ENCODE data around the gene DTL. TPM values are rescaled to one million over a fixed set of nuclear protein-coding genes. Genes with fewer than 3 reads are reported as not detected.

Gene DTL
- total RNA-seq, 2 experiments from 2014 or later = 49.7 to 54.7 TPM

DNA sequence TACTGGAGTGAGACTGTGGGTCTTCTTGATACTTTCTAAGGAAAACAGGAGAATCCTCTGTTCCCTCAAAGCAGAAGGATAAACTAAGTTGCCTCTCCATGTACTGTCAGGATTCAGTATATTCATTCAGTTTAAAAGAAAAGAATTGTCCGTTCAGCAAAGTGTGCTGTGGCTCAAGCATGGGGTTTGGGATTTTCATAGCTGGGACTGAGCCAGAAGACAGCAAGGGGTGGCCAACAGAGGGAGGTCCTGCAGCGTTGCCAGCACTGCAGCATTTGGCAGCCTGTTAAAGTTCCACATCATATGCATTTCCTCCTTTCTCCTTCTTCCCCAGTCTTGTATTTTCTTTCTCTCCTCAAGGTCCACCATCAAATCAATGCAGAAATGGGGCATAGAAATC lies 75.1 kb downstream of the DTL start:
- peaks cover 7% of the 10 kb centered on the region for H3K36me3 Mint-ChIP-seq
- DNase-seq = no peak
- H3K4me3 Mint-ChIP-seq = no peak overlapping the region
- no peak for ATAC-seq (ENCODE audit: low read depth)
- H3K9me3 Mint-ChIP-seq = no peaks in the 10 kb centered on the region
- H3K27ac Mint-ChIP-seq = no peak overlapping the region
- H3K27me3 Mint-ChIP-seq = no peaks in the 10 kb centered on the region
- H3K4me1 Mint-ChIP-seq = peaks cover 8% of the 10 kb centered on the region
- POLR2A ChIA-PET = no interaction called here

DNA sequence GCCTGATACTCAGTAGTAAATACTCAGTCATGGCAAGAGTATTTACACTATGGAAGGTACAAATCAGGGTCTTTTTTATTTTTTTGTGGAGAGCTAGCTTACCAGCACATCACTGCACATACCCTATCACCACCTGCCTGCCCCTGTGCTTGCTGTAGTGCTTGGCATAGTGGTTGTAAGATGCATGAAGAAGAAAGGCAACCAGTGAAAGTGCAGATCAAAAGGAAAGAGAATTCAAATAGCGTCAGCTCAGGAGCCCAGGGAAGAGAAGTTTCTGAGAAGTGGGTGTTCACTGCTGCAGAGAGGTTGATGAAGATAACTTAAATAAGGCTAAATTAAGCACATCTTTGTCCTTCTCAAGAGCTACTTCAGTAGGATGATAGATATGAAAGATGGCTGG lies 76.0 kb downstream of the DTL start:
- H3K9me3 Mint-ChIP-seq = no peaks in the 10 kb centered on the region
- no peak overlapping the region for H3K27ac Mint-ChIP-seq
- peaks cover 4% of the 10 kb centered on the region for H3K36me3 Mint-ChIP-seq
- H3K4me3 Mint-ChIP-seq = no peak overlapping the region
- ATAC-seq (ENCODE audit: low read depth) (no peak), DNase-seq (no peak)
- POLR2A ChIA-PET = no interaction called here
- no peaks in the 10 kb centered on the region for H3K27me3 Mint-ChIP-seq
- H3K4me1 Mint-ChIP-seq = peaks cover 8% of the 10 kb centered on the region

DNA sequence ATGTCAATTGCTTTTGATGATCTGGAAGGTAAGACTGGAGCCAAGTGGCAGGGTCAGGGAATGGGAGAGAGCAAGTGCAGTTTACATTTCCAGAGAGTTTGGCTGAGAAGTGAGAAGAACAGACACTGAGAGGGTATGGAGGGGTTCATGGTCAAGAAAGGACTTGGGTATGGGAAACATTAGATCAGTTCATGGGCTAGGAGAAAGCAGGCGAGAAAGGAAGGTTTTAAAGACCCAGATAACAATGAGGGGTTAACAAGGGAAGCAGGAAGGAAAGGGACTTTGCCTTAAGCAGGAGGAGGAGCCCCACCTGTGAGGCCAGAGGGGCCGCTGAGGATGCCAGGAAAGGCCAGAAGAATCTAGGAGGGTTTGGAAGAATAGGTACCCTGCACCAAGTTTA lies 78.2 kb downstream of the DTL start:
- H3K4me3 Mint-ChIP-seq = no peak overlapping the region
- H3K27me3 Mint-ChIP-seq = no peaks in the 10 kb centered on the region
- peaks cover 1% of the 10 kb centered on the region for H3K4me1 Mint-ChIP-seq
- H3K27ac Mint-ChIP-seq = no peak overlapping the region
- no peaks in the 10 kb centered on the region for H3K9me3 Mint-ChIP-seq
- ATAC-seq (ENCODE audit: low read depth) = no peak
- POLR2A ChIA-PET = no interaction called here
- peaks cover 5% of the 10 kb centered on the region for H3K36me3 Mint-ChIP-seq
- no peak for DNase-seq

DNA sequence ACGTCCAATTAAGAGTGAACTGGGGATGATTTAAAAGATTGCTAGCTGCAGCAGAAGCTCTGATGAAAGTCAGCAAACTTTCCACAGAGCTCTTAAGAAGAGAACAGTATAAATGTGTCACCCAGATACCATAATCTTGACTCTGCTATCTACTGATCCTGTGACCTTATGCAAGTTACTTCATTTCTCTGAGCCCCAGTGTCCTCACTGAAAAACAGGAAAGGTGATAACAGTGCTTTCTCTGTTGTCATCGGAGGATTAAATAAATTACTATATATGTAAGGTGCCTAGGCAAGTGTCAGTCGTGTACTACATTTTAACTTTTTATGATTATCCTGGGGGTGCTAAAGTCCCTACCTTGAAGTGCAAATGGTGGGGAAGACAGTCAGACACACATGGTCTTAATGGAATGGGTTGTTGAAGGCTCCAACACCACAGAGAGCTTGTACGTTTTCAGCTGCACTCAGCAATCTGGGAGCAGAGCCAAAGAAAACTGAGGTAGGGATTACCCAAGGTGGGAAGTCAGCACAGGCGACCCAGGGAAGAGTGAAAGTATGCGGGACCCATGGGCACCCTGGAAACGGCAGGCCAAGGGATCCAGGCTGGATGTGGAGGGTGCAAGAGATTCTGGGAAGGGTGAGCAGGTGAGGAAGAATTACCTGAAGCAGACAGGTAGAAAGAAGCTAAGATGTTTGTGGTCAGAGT lies 82.8 kb downstream of the DTL start:
- Mint-ChIP-seq H3K9me3 (no peaks in the 10 kb centered on the region), H3K27me3 (no peaks in the 10 kb centered on the region), H3K36me3 (peaks cover 7% of the 10 kb centered on the region), H3K4me3 (no peak overlapping the region), H3K27ac (peak overlapping the region; percentile 40), H3K4me1 (peaks cover 10% of the 10 kb centered on the region)
- POLR2A ChIA-PET = interaction anchor here (1.0 kb wide), 1 partner anchor 125 kb away, joined by 3 read pairs; no protein-coding TSS in a partner anchor
- no peak for DNase-seq
- no peak for ATAC-seq (ENCODE audit: low read depth)

DNA sequence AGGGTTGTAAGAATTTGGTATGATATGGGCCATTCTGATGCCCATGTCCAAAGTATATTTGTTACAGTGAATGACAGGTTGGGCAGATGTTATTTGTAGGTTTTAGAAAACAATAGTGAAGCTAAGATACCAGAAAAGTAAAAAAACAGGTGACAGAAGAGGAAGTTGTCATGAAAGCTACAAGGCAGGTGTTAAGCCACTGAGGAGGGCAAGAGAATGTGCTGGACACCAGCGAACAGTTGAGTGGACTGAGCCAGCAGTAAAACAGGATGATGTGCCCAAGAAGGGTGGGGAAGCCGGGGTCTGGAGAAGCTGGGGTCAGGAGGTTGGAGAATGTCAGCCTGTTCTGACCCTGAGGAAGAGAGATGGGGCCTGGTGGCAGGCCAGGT lies 83.3 kb downstream of the DTL start:
- H3K4me1 Mint-ChIP-seq = peaks cover 10% of the 10 kb centered on the region
- H3K27me3 Mint-ChIP-seq = no peaks in the 10 kb centered on the region
- H3K9me3 Mint-ChIP-seq = no peaks in the 10 kb centered on the region
- H3K27ac Mint-ChIP-seq = peak overlapping the region; percentile 40
- ATAC-seq (ENCODE audit: low read depth) = no peak
- POLR2A ChIA-PET = interaction anchor here (1.0 kb wide), 1 partner anchor 125 kb away, joined by 3 read pairs; no protein-coding TSS in a partner anchor
- no peak overlapping the region for H3K4me3 Mint-ChIP-seq
- peaks cover 7% of the 10 kb centered on the region for H3K36me3 Mint-ChIP-seq
- DNase-seq = no peak

DNA sequence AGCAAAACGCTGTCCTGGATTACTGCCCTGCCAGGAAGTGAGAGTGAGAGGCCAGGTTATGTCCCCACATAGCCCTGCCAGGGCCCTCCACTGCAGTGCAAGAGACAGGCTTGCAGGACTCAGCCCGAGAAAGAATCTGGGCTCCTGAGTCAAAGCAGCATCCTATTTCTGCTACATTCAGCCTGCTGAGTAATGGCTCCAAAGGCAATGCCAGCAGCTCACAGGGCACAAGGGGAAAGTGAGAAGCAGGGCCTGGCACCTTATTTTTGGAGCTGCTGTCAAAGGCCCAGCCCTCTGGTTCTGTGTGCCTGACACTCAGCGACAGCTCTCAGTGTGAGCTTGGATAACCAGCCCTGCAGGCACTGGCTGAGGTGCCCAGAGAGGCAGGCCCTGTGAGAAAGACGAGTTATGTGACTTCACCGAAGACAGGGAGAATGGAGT lies 83.9 kb downstream of the DTL start:
- POLR2A ChIA-PET = interaction anchor here (1.0 kb wide), 1 partner anchor 124 kb away, joined by 3 read pairs; no protein-coding TSS in a partner anchor
- H3K9me3 Mint-ChIP-seq = no peaks in the 10 kb centered on the region
- ATAC-seq (ENCODE audit: low read depth) = no peak

DNA sequence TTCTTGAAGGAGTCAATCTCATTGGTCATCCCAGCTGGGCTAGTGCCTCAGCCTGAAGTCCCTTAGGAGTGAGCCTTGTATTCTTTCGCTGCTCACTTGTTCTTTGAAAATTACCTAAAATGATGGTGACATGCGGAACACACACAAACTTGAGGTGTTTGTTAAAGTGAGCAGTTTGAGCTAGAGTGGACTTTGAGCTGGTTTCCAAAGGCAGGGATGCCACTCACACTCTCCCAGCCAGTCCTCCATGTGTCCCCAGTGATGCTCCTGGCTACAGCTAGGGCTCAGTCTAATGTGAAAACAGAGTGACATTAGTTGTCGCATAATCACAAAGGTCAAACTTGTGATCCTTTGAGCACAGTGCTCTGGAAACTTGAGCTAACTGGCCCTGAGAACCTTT lies 84.3 kb downstream of the DTL start:
- H3K9me3 Mint-ChIP-seq = no peaks in the 10 kb centered on the region
- peaks cover 14% of the 10 kb centered on the region for H3K4me1 Mint-ChIP-seq
- no peak overlapping the region for H3K4me3 Mint-ChIP-seq
- no peaks in the 10 kb centered on the region for H3K27me3 Mint-ChIP-seq
- POLR2A ChIA-PET = no interaction called here
- no peak for DNase-seq
- H3K27ac Mint-ChIP-seq = no peak overlapping the region
- no peak for ATAC-seq (ENCODE audit: low read depth)
- H3K36me3 Mint-ChIP-seq = peaks cover 7% of the 10 kb centered on the region

More for the DNA sequence above, 83.9 kb downstream of the DTL start:
- peaks cover 10% of the 10 kb centered on the region for H3K36me3 Mint-ChIP-seq
- H3K4me1 Mint-ChIP-seq = peaks cover 10% of the 10 kb centered on the region
- no peaks in the 10 kb centered on the region for H3K27me3 Mint-ChIP-seq
- H3K27ac Mint-ChIP-seq = no peak overlapping the region
- DNase-seq = no peak
- no peak overlapping the region for H3K4me3 Mint-ChIP-seq

DNA sequence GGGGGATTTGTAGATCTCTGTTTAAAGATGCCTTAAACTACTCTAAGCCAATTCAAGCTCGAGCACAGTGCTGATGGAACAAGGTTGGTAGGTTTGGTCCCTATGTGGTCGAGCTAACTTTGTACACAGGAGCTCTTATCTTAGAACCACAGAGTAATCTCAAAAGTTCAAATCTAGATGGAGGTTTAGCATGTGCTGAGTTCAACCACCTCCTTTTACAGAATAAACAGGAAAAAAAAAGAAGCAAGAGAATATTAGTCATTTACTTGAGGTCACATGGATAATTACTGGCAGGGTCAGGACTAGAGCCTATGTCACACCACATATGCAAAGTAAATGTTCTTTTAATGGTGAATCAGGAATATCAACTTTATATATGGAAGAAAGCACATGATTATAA lies 86.2 kb downstream of the DTL start:
- peaks cover 21% of the 10 kb centered on the region for H3K4me1 Mint-ChIP-seq
- DNase-seq (no peak), ATAC-seq (ENCODE audit: low read depth) (peak; percentile 56)
- POLR2A ChIA-PET = interaction anchor here (1.0 kb wide), 1 partner anchor 164 kb away, joined by 4 read pairs; no protein-coding TSS in a partner anchor
- H3K27me3 Mint-ChIP-seq = no peaks in the 10 kb centered on the region
- H3K9me3 Mint-ChIP-seq = no peaks in the 10 kb centered on the region
- H3K27ac Mint-ChIP-seq = no peak overlapping the region
- H3K4me3 Mint-ChIP-seq = no peak overlapping the region
- peaks cover 6% of the 10 kb centered on the region for H3K36me3 Mint-ChIP-seq

DNA sequence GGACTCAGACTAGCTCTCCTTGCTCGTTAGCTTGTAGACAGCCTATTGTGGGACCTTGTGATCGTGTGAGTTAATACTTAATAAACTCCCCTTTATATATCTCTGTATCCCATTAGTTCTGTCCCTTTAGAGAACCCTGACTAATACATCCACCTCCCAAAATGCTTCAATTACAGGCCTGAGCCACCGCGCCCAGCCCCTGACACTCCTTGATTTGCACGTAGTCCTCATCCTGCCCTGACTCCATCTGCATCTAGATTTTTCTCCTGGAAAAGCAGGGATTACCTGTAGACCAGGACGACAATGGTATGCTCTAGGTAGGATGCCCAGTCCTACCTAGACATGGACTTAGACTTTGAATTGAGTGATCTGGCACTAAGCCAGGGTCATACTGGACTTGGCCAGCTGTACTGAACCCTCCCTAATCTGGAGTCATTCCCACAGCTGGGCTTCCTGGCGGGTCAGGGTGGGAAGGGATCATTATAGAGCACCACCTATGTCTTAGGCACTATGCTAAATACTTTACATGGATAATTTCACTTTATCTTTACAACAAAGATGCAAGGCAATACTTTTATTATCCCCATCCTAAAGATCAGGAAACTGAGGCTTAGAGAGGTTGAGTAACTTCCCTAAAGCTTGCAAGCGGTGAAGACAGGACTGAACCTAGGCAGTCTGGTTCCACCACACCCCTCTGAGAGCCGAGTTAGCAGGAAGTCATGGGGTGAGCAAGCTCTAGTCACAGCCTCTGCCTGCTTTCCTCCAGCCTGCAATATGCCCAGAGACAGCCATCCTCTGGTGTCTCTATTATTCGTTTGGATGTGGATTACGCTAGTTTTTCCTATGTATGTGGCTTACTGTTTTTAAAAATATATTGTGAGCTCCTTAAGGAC lies 89.4 kb downstream of the DTL start:
- Mint-ChIP-seq H3K4me1 (peaks cover 19% of the 10 kb centered on the region), H3K9me3 (no peaks in the 10 kb centered on the region)
- peak; percentile 94 for ATAC-seq (ENCODE audit: low read depth)

DNA sequence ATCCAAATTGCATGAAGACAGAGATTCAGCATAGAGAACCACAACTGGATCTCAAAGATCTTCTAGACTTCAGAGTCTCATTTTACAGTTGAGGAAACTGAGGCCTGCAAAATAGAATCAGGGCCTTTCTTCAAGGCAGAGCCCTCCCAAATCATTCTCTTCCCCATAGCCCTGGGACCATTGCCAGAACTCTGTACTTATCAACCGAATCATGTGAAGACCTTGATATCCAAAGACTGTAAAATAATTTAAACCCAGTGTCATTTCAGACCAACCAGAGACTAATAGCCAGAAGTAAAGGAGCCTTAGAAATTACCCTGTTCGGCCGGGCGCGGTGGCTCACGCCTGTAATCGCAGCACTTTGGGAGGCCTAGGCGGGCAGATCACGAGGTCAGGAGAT lies 90.1 kb downstream of the DTL start:
- H3K9me3 Mint-ChIP-seq = no peaks in the 10 kb centered on the region
- peaks cover 22% of the 10 kb centered on the region for H3K36me3 Mint-ChIP-seq
- ATAC-seq (ENCODE audit: low read depth) (no peak), DNase-seq (no peak)
- POLR2A ChIA-PET = interaction anchor here (0.8 kb wide), 1 partner anchor 292 kb away, joined by 3 read pairs; no protein-coding TSS in a partner anchor
- peaks cover 19% of the 10 kb centered on the region for H3K4me1 Mint-ChIP-seq
- no peaks in the 10 kb centered on the region for H3K27me3 Mint-ChIP-seq
- no peak overlapping the region for H3K4me3 Mint-ChIP-seq
- H3K27ac Mint-ChIP-seq = no peak overlapping the region

More for the DNA sequence above, 89.4 kb downstream of the DTL start:
- POLR2A ChIA-PET = interaction anchor here (0.8 kb wide), 1 partner anchor 291 kb away, joined by 3 read pairs; no protein-coding TSS in a partner anchor
- H3K4me3 Mint-ChIP-seq = no peak overlapping the region
- no peak for DNase-seq
- peak overlapping the region; percentile 15 for H3K27ac Mint-ChIP-seq
- H3K27me3 Mint-ChIP-seq = no peaks in the 10 kb centered on the region
- H3K36me3 Mint-ChIP-seq = peaks cover 17% of the 10 kb centered on the region

DNA sequence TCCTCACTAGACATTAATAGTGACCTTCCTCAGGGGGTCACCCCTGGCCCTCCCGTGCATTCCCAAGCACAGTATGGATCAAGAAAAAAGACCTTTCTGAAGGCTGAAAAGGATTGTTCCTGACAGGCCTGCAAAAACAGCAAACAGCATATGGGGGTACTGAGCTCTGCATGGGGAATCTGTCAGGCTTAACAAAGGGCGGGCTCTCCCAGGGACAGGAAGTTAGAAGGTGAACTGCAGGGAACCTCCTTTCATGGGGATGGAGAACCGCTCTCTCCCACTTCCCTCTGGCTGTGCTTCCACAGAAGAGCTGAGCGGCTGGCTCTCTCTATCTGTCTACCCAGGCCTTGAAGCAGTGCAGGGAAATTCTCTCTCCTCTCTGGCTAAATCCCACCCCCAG lies 91.7 kb downstream of the DTL start:
- Mint-ChIP-seq H3K4me3 (no peak overlapping the region), H3K27me3 (no peaks in the 10 kb centered on the region), H3K27ac (no peak overlapping the region), H3K36me3 (peaks cover 32% of the 10 kb centered on the region), H3K9me3 (no peaks in the 10 kb centered on the region), H3K4me1 (peaks cover 15% of the 10 kb centered on the region)
- POLR2A ChIA-PET = no interaction called here
- ATAC-seq (ENCODE audit: low read depth) (no peak), DNase-seq (no peak)

DNA sequence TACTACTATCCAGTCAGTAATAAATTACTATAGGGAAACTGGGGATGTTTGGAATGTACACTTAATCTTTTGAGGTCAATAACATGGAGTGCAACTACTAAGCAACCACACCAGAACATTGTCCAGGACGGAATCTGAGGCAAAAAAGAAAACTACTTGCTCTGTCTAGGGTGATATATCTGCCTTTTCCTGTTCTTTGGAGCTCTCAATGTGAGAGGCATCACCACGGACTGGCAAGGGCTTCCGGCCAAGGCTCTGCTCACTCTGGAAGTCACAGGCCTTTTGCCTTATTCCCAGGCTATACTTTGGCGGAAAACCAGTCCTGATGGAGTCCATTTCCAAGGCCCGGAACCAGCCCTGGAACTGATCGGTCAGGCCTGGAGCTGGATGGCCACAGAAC lies 94.2 kb downstream of the DTL start:
- Mint-ChIP-seq H3K9me3 (peaks cover 3% of the 10 kb centered on the region), H3K4me1 (peaks cover 12% of the 10 kb centered on the region), H3K36me3 (peaks cover 40% of the 10 kb centered on the region), H3K27me3 (no peaks in the 10 kb centered on the region), H3K4me3 (no peak overlapping the region), H3K27ac (no peak overlapping the region)
- ATAC-seq (ENCODE audit: low read depth) (no peak), DNase-seq (no peak)
- POLR2A ChIA-PET = no interaction called here

DNA sequence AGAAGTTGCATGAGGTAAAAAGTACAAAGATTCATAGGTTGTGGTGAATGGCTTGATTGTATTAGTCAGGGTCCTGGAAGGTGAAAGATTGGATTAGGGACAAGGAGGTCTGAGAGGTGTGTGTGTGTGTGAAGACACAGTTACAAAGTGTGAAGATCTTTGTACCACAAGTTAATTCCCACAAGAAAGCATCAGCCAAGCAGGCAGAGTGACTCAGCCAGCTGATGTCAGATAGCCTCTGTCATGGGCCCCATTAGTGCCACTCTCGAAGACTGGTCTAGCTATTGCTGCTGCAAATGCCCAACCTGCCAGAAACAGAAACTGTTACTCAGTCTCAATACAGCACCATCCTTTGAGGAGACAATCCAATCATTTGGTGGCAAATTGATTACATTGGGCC lies 96.5 kb downstream of the DTL start:
- ATAC-seq (ENCODE audit: low read depth) = no peak
- no peak for DNase-seq
- H3K9me3 Mint-ChIP-seq = peaks cover 3% of the 10 kb centered on the region
- POLR2A ChIA-PET = no interaction called here
- H3K4me1 Mint-ChIP-seq = peaks cover 4% of the 10 kb centered on the region
- no peak overlapping the region for H3K27ac Mint-ChIP-seq
- no peaks in the 10 kb centered on the region for H3K27me3 Mint-ChIP-seq
- peaks cover 40% of the 10 kb centered on the region for H3K36me3 Mint-ChIP-seq
- no peak overlapping the region for H3K4me3 Mint-ChIP-seq
